HepG2 (cell line): ENCODE measurements around the gene GPC6.

ENCODE experiments used
- EP300 ChIP-seq, 3 experiments: sonication (generic) in 1 of 3; formaldehyde crosslinking in 1 of 3; IDR thresholded peaks; 2 replicates each; pipeline versions ENCODE4 v1.5.1 to v1.6.1; 2011 to 2020; ENCODE audit warnings: low read depth in 2 of 3, low read length in 2 of 3, borderline replicate concordance in 1 of 3, improper control_type of control experiment in 1 of 3, mild to moderate bottlenecking in 1 of 3, missing genetic modification reagents in 1 of 3, moderate library complexity in 1 of 3
- EZH2 ChIP-seq: conservative IDR thresholded peaks from 2 replicates; pipeline ENCODE4 v1.6.1; 2012; ENCODE audit warnings: mild to moderate bottlenecking, low read depth, low read length, moderate library complexity
- FOXP1 ChIP-seq, 2 experiments: fragments of 450-650 bp in 1 of 2; IDR thresholded peaks; 2 replicates each; pipeline ENCODE4 v1.6.1; 2017 to 2018; ENCODE audit warnings: antibody characterized with exemption in 1 of 2
- NFE2L2 ChIP-seq: fragments of 150-350 bp; IDR thresholded peaks from 2 replicates; pipeline ENCODE4 v1.6.1; 2014; ENCODE audit warnings: low read length
- RAD51 ChIP-seq: fragments of 450-650 bp; IDR thresholded peaks from 2 replicates; pipeline ENCODE4 v1.6.1; 2016; ENCODE audit warnings: borderline replicate concordance
- RXRA ChIP-seq: sonication (generic); formaldehyde crosslinking; IDR thresholded peaks from 2 replicates; pipeline ENCODE4 v1.5.1; 2020; ENCODE audit warnings: missing genetic modification reagents
- SP1 ChIP-seq, 2 experiments: fragments of 450-650 bp in 1 of 2; sonication (generic) in 1 of 2; formaldehyde crosslinking in 1 of 2; IDR thresholded peaks; 2 replicates each; pipeline versions ENCODE4 v1.4.0 to v1.6.1; 2016 to 2020; ENCODE audit warnings: missing genetic modification reagents in 1 of 2
- TF ChIP-seq, protein P1 (sequence below), 2 experiments: sonication (generic) in 1 of 2; formaldehyde crosslinking in 1 of 2; IDR thresholded peaks; 2 replicates each; pipeline versions ENCODE4 v1.5.1 to v1.6.1; 2011 to 2020; ENCODE audit warnings: borderline replicate concordance in 1 of 2, low read depth in 1 of 2, low read length in 1 of 2, mild to moderate bottlenecking in 1 of 2, missing genetic modification reagents in 1 of 2, moderate library complexity in 1 of 2
- TF ChIP-seq, protein P2 (sequence below): sonication (generic); formaldehyde crosslinking; IDR thresholded peaks from 2 replicates; pipeline ENCODE4 v1.5.0; 2020; ENCODE audit warnings: mild to moderate bottlenecking, missing genetic modification reagents, moderate library complexity
- TF ChIP-seq, protein P3 (sequence below): sonication (generic); formaldehyde crosslinking; IDR thresholded peaks from 2 replicates; pipeline ENCODE4 v1.4.0; 2020; ENCODE audit warnings: missing genetic modification reagents, borderline replicate concordance

DNA sequence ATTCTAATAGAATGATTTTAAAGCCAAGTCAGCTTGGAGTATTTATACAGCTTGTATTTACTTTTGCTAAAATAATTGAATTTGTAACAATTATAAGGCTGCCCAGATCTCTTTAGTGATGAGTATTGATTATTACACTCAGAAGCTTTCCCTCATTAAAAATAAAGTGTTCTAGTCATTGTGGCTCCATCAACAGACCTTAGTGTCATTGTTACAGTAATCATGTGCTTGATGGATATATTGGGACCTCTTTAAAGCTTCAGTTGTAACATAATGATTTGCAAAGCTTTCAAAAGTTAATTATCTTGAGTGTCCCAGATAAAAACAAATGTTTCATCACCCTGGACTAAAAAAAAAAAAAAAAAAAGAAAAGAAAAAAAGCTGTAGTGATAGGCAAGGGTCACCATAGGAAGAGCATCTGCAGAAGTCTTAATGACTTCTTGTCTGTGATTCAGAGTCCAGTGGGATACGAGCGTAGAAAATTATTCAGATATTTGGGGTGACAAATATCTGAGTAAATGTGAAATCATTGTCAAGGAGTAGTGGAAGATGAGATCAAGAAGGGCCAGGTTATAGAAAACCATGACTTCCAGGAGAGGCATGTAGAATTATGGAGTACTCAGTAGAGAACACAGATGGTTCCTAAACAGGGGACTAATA is 883.2 kb downstream of the GPC6 start:
- no peak for TF ChIP-seq EP300 (IDR thresholded peaks at IDR 0.05; ENCODE audit: low read depth in 2 of 2, low read length in 2 of 2)
- no peak for TF ChIP-seq EP300 (CRISPR knock-in tag; IDR thresholded peaks at IDR 0.05; ENCODE audit: borderline replicate concordance)
- TF ChIP-seq, protein P1, sequence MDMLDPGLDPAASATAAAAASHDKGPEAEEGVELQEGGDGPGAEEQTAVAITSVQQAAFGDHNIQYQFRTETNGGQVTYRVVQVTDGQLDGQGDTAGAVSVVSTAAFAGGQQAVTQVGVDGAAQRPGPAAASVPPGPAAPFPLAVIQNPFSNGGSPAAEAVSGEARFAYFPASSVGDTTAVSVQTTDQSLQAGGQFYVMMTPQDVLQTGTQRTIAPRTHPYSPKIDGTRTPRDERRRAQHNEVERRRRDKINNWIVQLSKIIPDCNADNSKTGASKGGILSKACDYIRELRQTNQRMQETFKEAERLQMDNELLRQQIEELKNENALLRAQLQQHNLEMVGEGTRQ (IDR thresholded peaks at IDR 0.05; ENCODE audit: low read depth, low read length), result no peak
- TF ChIP-seq, protein P1 (CRISPR knock-in tag; IDR thresholded peaks at IDR 0.05; ENCODE audit: borderline replicate concordance), result no peak
- TF ChIP-seq EZH2, result no peak
- TF ChIP-seq, protein P2, sequence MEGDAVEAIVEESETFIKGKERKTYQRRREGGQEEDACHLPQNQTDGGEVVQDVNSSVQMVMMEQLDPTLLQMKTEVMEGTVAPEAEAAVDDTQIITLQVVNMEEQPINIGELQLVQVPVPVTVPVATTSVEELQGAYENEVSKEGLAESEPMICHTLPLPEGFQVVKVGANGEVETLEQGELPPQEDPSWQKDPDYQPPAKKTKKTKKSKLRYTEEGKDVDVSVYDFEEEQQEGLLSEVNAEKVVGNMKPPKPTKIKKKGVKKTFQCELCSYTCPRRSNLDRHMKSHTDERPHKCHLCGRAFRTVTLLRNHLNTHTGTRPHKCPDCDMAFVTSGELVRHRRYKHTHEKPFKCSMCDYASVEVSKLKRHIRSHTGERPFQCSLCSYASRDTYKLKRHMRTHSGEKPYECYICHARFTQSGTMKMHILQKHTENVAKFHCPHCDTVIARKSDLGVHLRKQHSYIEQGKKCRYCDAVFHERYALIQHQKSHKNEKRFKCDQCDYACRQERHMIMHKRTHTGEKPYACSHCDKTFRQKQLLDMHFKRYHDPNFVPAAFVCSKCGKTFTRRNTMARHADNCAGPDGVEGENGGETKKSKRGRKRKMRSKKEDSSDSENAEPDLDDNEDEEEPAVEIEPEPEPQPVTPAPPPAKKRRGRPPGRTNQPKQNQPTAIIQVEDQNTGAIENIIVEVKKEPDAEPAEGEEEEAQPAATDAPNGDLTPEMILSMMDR (CRISPR knock-in tag), result no peak
- TF ChIP-seq RAD51, result no peak
- no peak for TF ChIP-seq SP1 (IDR thresholded peaks at IDR 0.05)
- TF ChIP-seq SP1 (CRISPR knock-in tag; IDR thresholded peaks at IDR 0.05), result no peak
- no peak for TF ChIP-seq NFE2L2
- TF ChIP-seq RXRA (CRISPR knock-in tag), result no peak
- no peak for TF ChIP-seq FOXP1 (IDR thresholded peaks at IDR 0.05)
- no peak for TF ChIP-seq FOXP1 (CRISPR knock-in tag; IDR thresholded peaks at IDR 0.05)
- TF ChIP-seq, protein P3, sequence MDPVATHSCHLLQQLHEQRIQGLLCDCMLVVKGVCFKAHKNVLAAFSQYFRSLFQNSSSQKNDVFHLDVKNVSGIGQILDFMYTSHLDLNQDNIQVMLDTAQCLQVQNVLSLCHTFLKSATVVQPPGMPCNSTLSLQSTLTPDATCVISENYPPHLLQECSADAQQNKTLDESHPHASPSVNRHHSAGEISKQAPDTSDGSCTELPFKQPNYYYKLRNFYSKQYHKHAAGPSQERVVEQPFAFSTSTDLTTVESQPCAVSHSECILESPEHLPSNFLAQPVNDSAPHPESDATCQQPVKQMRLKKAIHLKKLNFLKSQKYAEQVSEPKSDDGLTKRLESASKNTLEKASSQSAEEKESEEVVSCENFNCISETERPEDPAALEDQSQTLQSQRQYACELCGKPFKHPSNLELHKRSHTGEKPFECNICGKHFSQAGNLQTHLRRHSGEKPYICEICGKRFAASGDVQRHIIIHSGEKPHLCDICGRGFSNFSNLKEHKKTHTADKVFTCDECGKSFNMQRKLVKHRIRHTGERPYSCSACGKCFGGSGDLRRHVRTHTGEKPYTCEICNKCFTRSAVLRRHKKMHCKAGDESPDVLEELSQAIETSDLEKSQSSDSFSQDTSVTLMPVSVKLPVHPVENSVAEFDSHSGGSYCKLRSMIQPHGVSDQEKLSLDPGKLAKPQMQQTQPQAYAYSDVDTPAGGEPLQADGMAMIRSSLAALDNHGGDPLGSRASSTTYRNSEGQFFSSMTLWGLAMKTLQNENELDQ, result no peak
